ENCODE measurements around the gene MN1. TPM values are rescaled to one million over a fixed set of nuclear protein-coding genes. Genes with fewer than 3 reads are reported as not detected.
A peak's percentile ranks its signal among the peaks of the same experiment; 100 is the strongest.

Gene MN1
- total and polyA plus RNA-seq, 2 of the 4 experiments (the other 2 are of a cell fraction), result 0.36 to 1.3 TPM

DNA sequence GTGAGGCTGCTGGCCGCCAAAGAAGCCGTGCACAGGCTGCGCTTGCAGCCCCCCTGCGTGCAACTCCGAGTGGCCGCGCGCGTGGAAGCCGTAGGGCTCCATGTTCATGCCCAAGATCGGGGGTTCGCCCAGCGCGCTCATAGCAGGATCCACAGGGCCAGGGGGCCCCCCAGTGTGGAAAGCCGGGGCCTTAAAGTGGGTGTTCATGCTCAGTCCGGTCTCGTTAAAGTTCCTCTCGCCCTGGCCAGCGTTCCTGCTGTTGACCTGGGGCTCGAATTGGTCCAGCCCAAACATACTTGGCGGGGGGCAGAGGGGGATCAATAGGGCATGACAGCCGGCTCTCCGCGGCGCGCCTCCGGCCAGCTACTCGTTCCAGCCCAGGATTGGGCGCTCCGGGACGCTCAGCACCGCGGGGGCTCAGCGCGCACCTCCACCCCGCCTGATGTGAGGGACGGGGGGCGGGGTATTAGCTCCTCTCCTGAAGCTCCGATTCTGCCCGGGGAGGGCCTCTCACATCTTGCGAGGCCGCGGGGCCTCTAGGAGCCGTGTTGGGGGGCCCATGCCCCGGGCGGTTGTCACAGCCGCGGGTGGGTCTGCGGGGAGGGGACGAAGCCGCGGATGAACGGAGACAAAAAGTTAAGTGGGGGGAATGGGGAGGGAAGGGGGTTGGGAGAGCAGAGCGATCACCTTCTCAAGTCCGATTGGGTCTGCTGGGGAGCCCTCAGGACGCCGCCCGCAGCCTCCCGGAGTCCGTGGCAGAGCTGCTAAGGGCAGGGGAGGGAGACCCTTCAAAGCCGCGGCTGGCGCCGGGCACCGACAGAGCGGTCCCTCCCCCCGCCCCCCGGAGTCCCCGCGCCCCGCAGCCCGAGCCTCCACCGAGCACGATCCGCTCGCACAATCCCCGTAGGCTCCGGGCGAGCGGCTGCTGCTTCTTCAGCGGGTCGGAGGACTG, 1.0 kb downstream of the MN1 start:
- Histone ChIP-seq H2BK5ac (ENCODE audit: low read depth, low read length, poor library complexity, severe bottlenecking) (no peak overlapping the region), H2BK20ac (ENCODE audit: low read depth, low read length) (no peak overlapping the region), H4K91ac (ENCODE audit: insufficient read depth, low read depth, low read length) (peak overlapping the region; percentile 41; the same call in 1 of the 2 replicates), H4K20me1 (ENCODE audit: insufficient read depth, low read length) (peaks cover 8% of the 10 kb centered on the region), H2BK15ac (ENCODE audit: low read depth, low read length) (no peak overlapping the region), H3K36me3 (ENCODE audit: control insufficient read depth, insufficient read depth, low read length) (peaks cover 23% of the 10 kb centered on the region; the same call in 1 of the 2 replicates), H3K79me1 (ENCODE audit: low read depth in 1 of 2, low read length in 2 of 2) (no peaks in the 10 kb centered on the region; a peak in 2 of 4 replicates), H2AK9ac (replicated peaks; ENCODE audit: low read depth, low read length, poor library complexity) (peak overlapping the region; percentile 94), H3K27ac (ENCODE audit: insufficient read depth, low read length) (peak overlapping the region; percentile 85), H3K18ac (ENCODE audit: low read depth, low read length) (no peak overlapping the region), H3K9me1 (ENCODE audit: insufficient read depth, low read length) (0 out of 2 replicates have a peak, but pooled peaks cover 3% of the 10 kb centered on the region), H3K9me3 (ENCODE audit: control insufficient read depth, insufficient read depth, low read length) (no peaks in the 10 kb centered on the region), H3K9ac (ENCODE audit: low read depth, low read length) (peak overlapping the region; percentile 78), H2AK5ac (ENCODE audit: low read depth, low read length) (no peak overlapping the region), H3K23ac (ENCODE audit: low read depth, low read length) (no peak overlapping the region), H3K4me2 (ENCODE audit: low read depth, low read length) (peak overlapping the region; percentile 80), H3K56ac (ENCODE audit: extremely low read depth, insufficient read depth, low read length) (no peak overlapping the region), H3K27me3 (ENCODE audit: control insufficient read depth, insufficient read depth, low read length) (no peaks in the 10 kb centered on the region; the same call in 1 of the 2 replicates), H2BK120ac (ENCODE audit: low read depth, low read length) (no peak overlapping the region), H3K4me1 (ENCODE audit: control insufficient read depth, insufficient read depth, low read length) (peaks cover 14% of the 10 kb centered on the region), H4K8ac (ENCODE audit: low read depth in 2 of 2, low read length in 2 of 2) (no peak overlapping the region; a peak in 1 of 4 replicates), H2AFZ (replicated peaks; ENCODE audit: low read length, poor library complexity) (peak overlapping the region; percentile 97), H3K4me3 (ENCODE audit: insufficient read depth, low read depth, low read length) (peak overlapping the region; percentile 98), H3K14ac (replicated peaks; ENCODE audit: low read depth, low read length) (no peak overlapping the region), H4K5ac (ENCODE audit: low read depth, low read length) (no peak overlapping the region), H3K4ac (ENCODE audit: low read depth, low read length) (peak overlapping the region; percentile 0; the same call in 1 of the 2 replicates)
- ChIA-PET CTCF (interaction anchor here (0.6 to 1.3 kb wide), 3 partner anchors 23 to 1044 kb away, joined by 3 to 7 read pairs (median 4); no protein-coding TSS in a partner anchor), POLR2A (ENCODE audit: unreplicated experiment) (no interaction called here)
- intact Hi-C loops (cut with micrococcal nuclease), result loop anchor here (5.0 to 10.0 kb wide), 6 partner anchors 67 to 908 kb away; no protein-coding TSS in a partner anchor
- WGBS, 2 experiments (ENCODE audit: extremely low coverage in 2 of 2, insufficient read length in 1 of 2), result 7% methylated on average over 28 of the region's 82 CpGs; no CpG with 5 or more reads in 1 of the 2 experiments
- ATAC-seq (ENCODE audit: low read depth) (peak; percentile 13), DNase-seq (no peak)
- in situ Hi-C loops (cut with MboI; ENCODE audit: low sequenced_read_pairs), result loop anchor here (10.0 kb wide), 1 partner anchor 396 kb away; no protein-coding TSS in a partner anchor
- dilution Hi-C loops (cut with HindIII; ENCODE audit: low sequenced_read_pairs, unreplicated experiment), result no loop called here
- no TSS peak for BruUV-seq (replicated peaks)
- TF ChIP-seq SMC3 (IDR thresholded peaks at IDR 0.05; ENCODE audit: low read depth, low read length) (no peak), RFX5 (IDR thresholded peaks at IDR 0.05; ENCODE audit: low read depth, low read length) (no peak), FOS (IDR thresholded peaks at IDR 0.05; ENCODE audit: low read depth, low read length) (no peak)
- TF ChIP-seq, protein P1, sequence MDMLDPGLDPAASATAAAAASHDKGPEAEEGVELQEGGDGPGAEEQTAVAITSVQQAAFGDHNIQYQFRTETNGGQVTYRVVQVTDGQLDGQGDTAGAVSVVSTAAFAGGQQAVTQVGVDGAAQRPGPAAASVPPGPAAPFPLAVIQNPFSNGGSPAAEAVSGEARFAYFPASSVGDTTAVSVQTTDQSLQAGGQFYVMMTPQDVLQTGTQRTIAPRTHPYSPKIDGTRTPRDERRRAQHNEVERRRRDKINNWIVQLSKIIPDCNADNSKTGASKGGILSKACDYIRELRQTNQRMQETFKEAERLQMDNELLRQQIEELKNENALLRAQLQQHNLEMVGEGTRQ (IDR thresholded peaks at IDR 0.05; ENCODE audit: low read depth, low read length), result no peak
